GM12878 (cell line): ENCODE results near the gene BCL10. TPM values are rescaled to one million over a fixed set of nuclear protein-coding genes. Genes with fewer than 3 reads are reported as not detected.
A peak's percentile ranks its signal among the peaks of the same experiment; 100 is the strongest.

Experiments
- BRCA1 ChIP-seq: IDR thresholded peaks from 2 replicates; pipeline ENCODE4 v1.6.1; 2011; ENCODE audit warnings: low read depth, low read length, improper control_type of control experiment
- CHD1 ChIP-seq: IDR thresholded peaks from 2 replicates; pipeline ENCODE4 v1.6.1; 2012; ENCODE audit warnings: low read depth, low read length, improper control_type of control experiment
- CHD2 ChIP-seq: IDR thresholded peaks from 2 replicates; pipeline ENCODE4 v1.6.1; 2011; ENCODE audit warnings: low read depth, low read length, improper control_type of control experiment, borderline replicate concordance
- FOXK2 ChIP-seq: fragments of 450-650 bp; IDR thresholded peaks from 2 replicates; pipeline ENCODE4 v1.6.1; 2017; ENCODE audit warnings: mild to moderate bottlenecking, moderate library complexity
- KLF5 ChIP-seq: fragments of 450-650 bp; IDR thresholded peaks from 2 replicates; pipeline ENCODE4 v1.6.1; 2014; ENCODE audit warnings: mild to moderate bottlenecking; ENCODE audit not compliant: partially characterized antibody
- MEF2A ChIP-seq: IDR thresholded peaks from 2 replicates; pipeline ENCODE4 v1.6.1; 2011; ENCODE audit warnings: low read depth, mild to moderate bottlenecking, low read length, moderate library complexity; ENCODE audit not compliant: insufficient read depth
- NRF1 ChIP-seq: conservative IDR thresholded peaks from 2 replicates; pipeline ENCODE4 v1.6.1; 2011; ENCODE audit warnings: mild to moderate bottlenecking, low read depth, low read length, improper control_type of control experiment
- PML ChIP-seq: IDR thresholded peaks from 2 replicates; pipeline ENCODE4 v1.6.1; 2012; ENCODE audit warnings: low read length, inconsistent platforms
- POLR2AphosphoS5 ChIP-seq: IDR thresholded peaks from 2 replicates; pipeline ENCODE4 v1.6.1; 2011; ENCODE audit warnings: mild to moderate bottlenecking, low read length, inconsistent platforms
- RELA ChIP-seq: fragments of 450-650 bp; IDR thresholded peaks from 2 replicates; pipeline ENCODE4 v1.8.0; 2014; ENCODE audit warnings: borderline replicate concordance; ENCODE audit not compliant: partially characterized antibody
- SMAD1 ChIP-seq: fragments of 450-650 bp; IDR thresholded peaks from 2 replicates; pipeline ENCODE4 v1.6.1; 2018; ENCODE audit warnings: mild to moderate bottlenecking, low read depth; ENCODE audit not compliant: partially characterized antibody
- SUPT20H ChIP-seq: IDR thresholded peaks from 2 replicates; pipeline ENCODE4 v1.6.1; 2011; ENCODE audit warnings: low read depth, mild to moderate bottlenecking, low read length, moderate library complexity, borderline replicate concordance; ENCODE audit not compliant: control insufficient read depth
- TAF1 ChIP-seq: IDR thresholded peaks from 2 replicates; pipeline ENCODE4 v1.6.1; 2011; ENCODE audit warnings: mild to moderate bottlenecking, low read depth, low read length, borderline replicate concordance
- ZSCAN29 ChIP-seq: fragments of 450-650 bp; IDR thresholded peaks from 2 replicates; pipeline ENCODE4 v1.6.1; 2017; ENCODE audit warnings: mild to moderate bottlenecking, moderate library complexity
- polyA plus RNA-seq, 11 experiments: library from polyadenylated mRNA; depleted of rRNA in 4 of 11; unstranded in 6 of 11; stranded (reverse) in 5 of 11; fragments of >200 nt; fragmentation: Nextera tagmentation in 4 of 11; fragmentation: Illumina TruSeq in 1 of 11; extraction: Ambion mirVana in 4 of 11; extraction: Trizol in 1 of 11; gene quantifications; 1 replicate in 1 of 11; 2 replicates in 10 of 11; pipeline versions ENCODE4 v1.2.1 to v1.2.3, GENCODE V29; 2011 to 2016; ENCODE audit warnings: inconsistent platforms in 2 of 11, missing spikeins in 2 of 11, low read depth in 1 of 11
- total RNA-seq, 4 experiments: library from RNA; depleted of rRNA in 3 of 4; stranded (reverse); fragments of >200 nt in 3 of 4; fragmentation: Illumina TruSeq in 1 of 4; extraction: Trizol in 1 of 4; gene quantifications; 2 replicates each; pipeline versions ENCODE4 v1.2.1 to v1.2.3, GENCODE V29; 2013 to 2021
- TF ChIP-seq, protein P1 (sequence below): fragments of 450-650 bp; IDR thresholded peaks from 2 replicates; pipeline ENCODE4 v1.6.1; 2014; ENCODE audit warnings: mild to moderate bottlenecking
- TF ChIP-seq, protein P2 (sequence below): fragments of 450-650 bp; formaldehyde crosslinking; IDR thresholded peaks from 2 replicates; pipeline ENCODE4 v1.4.0; 2020; ENCODE audit warnings: mild to moderate bottlenecking, moderate library complexity
- TF ChIP-seq, protein P3 (sequence below): IDR thresholded peaks from 2 replicates; pipeline ENCODE4 v1.6.1; 2012; ENCODE audit warnings: mild to moderate bottlenecking, low read depth, low read length
- TF ChIP-seq, protein P4 (sequence below), 3 experiments: IDR thresholded peaks in 2 of 3; conservative IDR thresholded peaks in 1 of 3; 2 replicates each; pipeline ENCODE4 v1.5.1; 2011; ENCODE audit warnings: low read depth in 3 of 3, low read length in 3 of 3, mild to moderate bottlenecking in 3 of 3, control low read depth in 2 of 3, moderate library complexity in 2 of 3, inconsistent platforms in 1 of 3, mixed read lengths in 1 of 3; ENCODE audit not compliant: control insufficient read depth in 2 of 3, insufficient read depth in 1 of 3; ENCODE audit errors: extremely low read depth in 1 of 3
- TF ChIP-seq, protein P5 (sequence below): fragments of 450-650 bp; IDR thresholded peaks from 2 replicates; pipeline ENCODE4 v1.6.1; 2016; ENCODE audit warnings: mild to moderate bottlenecking

Gene BCL10
- total and polyA plus RNA-seq, 10 of the 15 experiments (the other 5 are each of a cell fraction or from before 2014, with no cell fraction given), result 10.6 to 35.2 (median 19.5) TPM

DNA sequence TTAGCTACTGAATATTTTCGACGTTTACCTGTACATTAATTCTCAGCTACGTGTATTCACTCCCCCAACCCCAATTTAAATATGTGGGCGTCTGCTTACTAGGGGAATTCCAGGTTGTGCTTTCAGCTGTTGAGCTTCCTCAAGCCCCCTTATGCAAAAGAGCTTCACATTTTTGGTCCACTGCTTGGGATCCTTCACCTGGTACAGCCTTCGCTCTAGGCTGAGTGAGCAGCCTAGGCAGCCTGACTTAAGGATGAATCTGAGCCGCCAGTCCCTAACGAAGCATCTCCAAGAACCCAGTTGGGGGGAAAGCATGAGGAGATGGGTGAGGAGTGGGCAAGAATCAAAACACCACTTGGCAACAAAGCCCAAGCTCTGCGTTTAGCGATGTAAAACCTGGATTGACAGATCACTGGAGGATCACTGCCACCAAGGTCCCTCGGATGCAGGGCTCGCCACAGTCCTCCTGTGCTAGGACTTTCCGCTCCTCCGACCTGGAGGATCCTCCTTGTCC lies 674 bp downstream of the BCL10 start (continued):
- TF ChIP-seq, protein P1, sequence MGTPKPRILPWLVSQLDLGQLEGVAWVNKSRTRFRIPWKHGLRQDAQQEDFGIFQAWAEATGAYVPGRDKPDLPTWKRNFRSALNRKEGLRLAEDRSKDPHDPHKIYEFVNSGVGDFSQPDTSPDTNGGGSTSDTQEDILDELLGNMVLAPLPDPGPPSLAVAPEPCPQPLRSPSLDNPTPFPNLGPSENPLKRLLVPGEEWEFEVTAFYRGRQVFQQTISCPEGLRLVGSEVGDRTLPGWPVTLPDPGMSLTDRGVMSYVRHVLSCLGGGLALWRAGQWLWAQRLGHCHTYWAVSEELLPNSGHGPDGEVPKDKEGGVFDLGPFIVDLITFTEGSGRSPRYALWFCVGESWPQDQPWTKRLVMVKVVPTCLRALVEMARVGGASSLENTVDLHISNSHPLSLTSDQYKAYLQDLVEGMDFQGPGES, result no peak
- TF ChIP-seq, protein P2, sequence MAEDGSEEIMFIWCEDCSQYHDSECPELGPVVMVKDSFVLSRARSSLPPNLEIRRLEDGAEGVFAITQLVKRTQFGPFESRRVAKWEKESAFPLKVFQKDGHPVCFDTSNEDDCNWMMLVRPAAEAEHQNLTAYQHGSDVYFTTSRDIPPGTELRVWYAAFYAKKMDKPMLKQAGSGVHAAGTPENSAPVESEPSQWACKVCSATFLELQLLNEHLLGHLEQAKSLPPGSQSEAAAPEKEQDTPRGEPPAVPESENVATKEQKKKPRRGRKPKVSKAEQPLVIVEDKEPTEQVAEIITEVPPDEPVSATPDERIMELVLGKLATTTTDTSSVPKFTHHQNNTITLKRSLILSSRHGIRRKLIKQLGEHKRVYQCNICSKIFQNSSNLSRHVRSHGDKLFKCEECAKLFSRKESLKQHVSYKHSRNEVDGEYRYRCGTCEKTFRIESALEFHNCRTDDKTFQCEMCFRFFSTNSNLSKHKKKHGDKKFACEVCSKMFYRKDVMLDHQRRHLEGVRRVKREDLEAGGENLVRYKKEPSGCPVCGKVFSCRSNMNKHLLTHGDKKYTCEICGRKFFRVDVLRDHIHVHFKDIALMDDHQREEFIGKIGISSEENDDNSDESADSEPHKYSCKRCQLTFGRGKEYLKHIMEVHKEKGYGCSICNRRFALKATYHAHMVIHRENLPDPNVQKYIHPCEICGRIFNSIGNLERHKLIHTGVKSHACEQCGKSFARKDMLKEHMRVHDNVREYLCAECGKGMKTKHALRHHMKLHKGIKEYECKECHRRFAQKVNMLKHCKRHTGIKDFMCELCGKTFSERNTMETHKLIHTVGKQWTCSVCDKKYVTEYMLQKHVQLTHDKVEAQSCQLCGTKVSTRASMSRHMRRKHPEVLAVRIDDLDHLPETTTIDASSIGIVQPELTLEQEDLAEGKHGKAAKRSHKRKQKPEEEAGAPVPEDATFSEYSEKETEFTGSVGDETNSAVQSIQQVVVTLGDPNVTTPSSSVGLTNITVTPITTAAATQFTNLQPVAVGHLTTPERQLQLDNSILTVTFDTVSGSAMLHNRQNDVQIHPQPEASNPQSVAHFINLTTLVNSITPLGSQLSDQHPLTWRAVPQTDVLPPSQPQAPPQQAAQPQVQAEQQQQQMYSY (CRISPR knock-in tag), result no peak
- no peak for TF ChIP-seq CHD2
- peak; percentile 77 for TF ChIP-seq TAF1
- TF ChIP-seq BRCA1, result no peak
- peak; percentile 81 for TF ChIP-seq POLR2AphosphoS5
- TF ChIP-seq, protein P3, sequence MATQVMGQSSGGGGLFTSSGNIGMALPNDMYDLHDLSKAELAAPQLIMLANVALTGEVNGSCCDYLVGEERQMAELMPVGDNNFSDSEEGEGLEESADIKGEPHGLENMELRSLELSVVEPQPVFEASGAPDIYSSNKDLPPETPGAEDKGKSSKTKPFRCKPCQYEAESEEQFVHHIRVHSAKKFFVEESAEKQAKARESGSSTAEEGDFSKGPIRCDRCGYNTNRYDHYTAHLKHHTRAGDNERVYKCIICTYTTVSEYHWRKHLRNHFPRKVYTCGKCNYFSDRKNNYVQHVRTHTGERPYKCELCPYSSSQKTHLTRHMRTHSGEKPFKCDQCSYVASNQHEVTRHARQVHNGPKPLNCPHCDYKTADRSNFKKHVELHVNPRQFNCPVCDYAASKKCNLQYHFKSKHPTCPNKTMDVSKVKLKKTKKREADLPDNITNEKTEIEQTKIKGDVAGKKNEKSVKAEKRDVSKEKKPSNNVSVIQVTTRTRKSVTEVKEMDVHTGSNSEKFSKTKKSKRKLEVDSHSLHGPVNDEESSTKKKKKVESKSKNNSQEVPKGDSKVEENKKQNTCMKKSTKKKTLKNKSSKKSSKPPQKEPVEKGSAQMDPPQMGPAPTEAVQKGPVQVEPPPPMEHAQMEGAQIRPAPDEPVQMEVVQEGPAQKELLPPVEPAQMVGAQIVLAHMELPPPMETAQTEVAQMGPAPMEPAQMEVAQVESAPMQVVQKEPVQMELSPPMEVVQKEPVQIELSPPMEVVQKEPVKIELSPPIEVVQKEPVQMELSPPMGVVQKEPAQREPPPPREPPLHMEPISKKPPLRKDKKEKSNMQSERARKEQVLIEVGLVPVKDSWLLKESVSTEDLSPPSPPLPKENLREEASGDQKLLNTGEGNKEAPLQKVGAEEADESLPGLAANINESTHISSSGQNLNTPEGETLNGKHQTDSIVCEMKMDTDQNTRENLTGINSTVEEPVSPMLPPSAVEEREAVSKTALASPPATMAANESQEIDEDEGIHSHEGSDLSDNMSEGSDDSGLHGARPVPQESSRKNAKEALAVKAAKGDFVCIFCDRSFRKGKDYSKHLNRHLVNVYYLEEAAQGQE, result no peak
- no peak for TF ChIP-seq FOXK2
- no peak for TF ChIP-seq SMAD1
- no peak for TF ChIP-seq SUPT20H
- TF ChIP-seq, protein P4, sequence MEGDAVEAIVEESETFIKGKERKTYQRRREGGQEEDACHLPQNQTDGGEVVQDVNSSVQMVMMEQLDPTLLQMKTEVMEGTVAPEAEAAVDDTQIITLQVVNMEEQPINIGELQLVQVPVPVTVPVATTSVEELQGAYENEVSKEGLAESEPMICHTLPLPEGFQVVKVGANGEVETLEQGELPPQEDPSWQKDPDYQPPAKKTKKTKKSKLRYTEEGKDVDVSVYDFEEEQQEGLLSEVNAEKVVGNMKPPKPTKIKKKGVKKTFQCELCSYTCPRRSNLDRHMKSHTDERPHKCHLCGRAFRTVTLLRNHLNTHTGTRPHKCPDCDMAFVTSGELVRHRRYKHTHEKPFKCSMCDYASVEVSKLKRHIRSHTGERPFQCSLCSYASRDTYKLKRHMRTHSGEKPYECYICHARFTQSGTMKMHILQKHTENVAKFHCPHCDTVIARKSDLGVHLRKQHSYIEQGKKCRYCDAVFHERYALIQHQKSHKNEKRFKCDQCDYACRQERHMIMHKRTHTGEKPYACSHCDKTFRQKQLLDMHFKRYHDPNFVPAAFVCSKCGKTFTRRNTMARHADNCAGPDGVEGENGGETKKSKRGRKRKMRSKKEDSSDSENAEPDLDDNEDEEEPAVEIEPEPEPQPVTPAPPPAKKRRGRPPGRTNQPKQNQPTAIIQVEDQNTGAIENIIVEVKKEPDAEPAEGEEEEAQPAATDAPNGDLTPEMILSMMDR (IDR thresholded peaks at IDR 0.05 in 2 of 3, conservative IDR thresholded peaks at IDR 0.05 in 1 of 3; ENCODE audit: control insufficient read depth in 2 of 3, extremely low read depth in 1 of 3, insufficient read depth in 1 of 3, low read depth in 3 of 3, low read length in 3 of 3), result no peak
- TF ChIP-seq MEF2A, result no peak
- TF ChIP-seq, protein P5, sequence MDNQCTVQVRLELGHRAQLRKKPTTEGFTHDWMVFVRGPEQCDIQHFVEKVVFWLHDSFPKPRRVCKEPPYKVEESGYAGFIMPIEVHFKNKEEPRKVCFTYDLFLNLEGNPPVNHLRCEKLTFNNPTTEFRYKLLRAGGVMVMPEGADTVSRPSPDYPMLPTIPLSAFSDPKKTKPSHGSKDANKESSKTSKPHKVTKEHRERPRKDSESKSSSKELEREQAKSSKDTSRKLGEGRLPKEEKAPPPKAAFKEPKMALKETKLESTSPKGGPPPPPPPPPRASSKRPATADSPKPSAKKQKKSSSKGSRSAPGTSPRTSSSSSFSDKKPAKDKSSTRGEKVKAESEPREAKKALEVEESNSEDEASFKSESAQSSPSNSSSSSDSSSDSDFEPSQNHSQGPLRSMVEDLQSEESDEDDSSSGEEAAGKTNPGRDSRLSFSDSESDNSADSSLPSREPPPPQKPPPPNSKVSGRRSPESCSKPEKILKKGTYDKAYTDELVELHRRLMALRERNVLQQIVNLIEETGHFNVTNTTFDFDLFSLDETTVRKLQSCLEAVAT, result peak; percentile 59; the same call in 1 of the 2 replicates
- peak; percentile 45; the same call in 1 of the 2 replicates for TF ChIP-seq PML
- TF ChIP-seq ZSCAN29, result no peak
- TF ChIP-seq CHD1, result no peak
- TF ChIP-seq NRF1, result no peak
- no peak for TF ChIP-seq KLF5
- peak; percentile 69 for TF ChIP-seq RELA
